Loucy (cell line): ENCODE results near the gene SAMD5.

Experiments used
- H2AFZ ChIP-seq: fragments of 200-600 bp; sonication (generic); 2 replicates; pipeline ENCODE4 v1.6.0; 2016; ENCODE audit warnings: antibody characterized with exemption, mild to moderate bottlenecking, low read length, moderate library complexity
- H3F3A ChIP-seq: fragments of 200-600 bp; 2 replicates; pipeline ENCODE4 v1.6.0; 2016; ENCODE audit warnings: antibody characterized with exemption, low read depth, mild to moderate bottlenecking
- H3K27me3 ChIP-seq: fragments of 200-600 bp; sonication (generic); 2 replicates; pipeline ENCODE4 v1.6.1; 2014; ENCODE audit warnings: low read length, mild to moderate bottlenecking; ENCODE audit not compliant: insufficient read depth, poor library complexity, severe bottlenecking
- H3K36me3 ChIP-seq: fragments of 200-600 bp; sonication (generic); 2 replicates; pipeline ENCODE4 v1.6.1; 2016; ENCODE audit warnings: low read length; ENCODE audit not compliant: insufficient read depth
- H3K4me1 ChIP-seq: fragments of 200-600 bp; sonication (generic); 2 replicates; pipeline ENCODE4 v1.5.1; 2014; ENCODE audit warnings: low read length, mild to moderate bottlenecking; ENCODE audit not compliant: insufficient read depth, poor library complexity, severe bottlenecking
- H3K4me2 ChIP-seq: fragments of 200-600 bp; sonication (generic); 2 replicates; pipeline ENCODE4 v1.6.0; 2014; ENCODE audit warnings: antibody characterized with exemption, low read length, low read depth, mild to moderate bottlenecking; ENCODE audit not compliant: poor library complexity, severe bottlenecking
- H3K4me3 ChIP-seq: fragments of 200-600 bp; sonication (generic); 2 replicates; pipeline ENCODE4 v1.5.1; 2014; ENCODE audit warnings: low read length, mild to moderate bottlenecking, mixed read lengths; ENCODE audit not compliant: poor library complexity, severe bottlenecking
- H3K79me2 ChIP-seq: fragments of 200-600 bp; sonication (generic); 2 replicates; pipeline ENCODE4 v1.6.1; 2014; ENCODE audit warnings: low read length; ENCODE audit not compliant: insufficient read depth
- H3K9ac ChIP-seq: fragments of 200-600 bp; sonication (generic); 2 replicates; pipeline ENCODE4 v1.6.0; 2014; ENCODE audit warnings: mild to moderate bottlenecking, low read depth, low read length, moderate library complexity; ENCODE audit not compliant: poor library complexity, severe bottlenecking
- H3K9me2 ChIP-seq: fragments of 200-600 bp; sonication (generic); replicated peaks from 2 replicates; pipeline ENCODE4 v1.6.1; 2016; ENCODE audit warnings: low read depth, low read length, mixed read lengths
- H3K9me3 ChIP-seq: fragments of 200-600 bp; sonication (generic); 2 replicates; pipeline ENCODE4 v1.6.1; 2014; ENCODE audit warnings: mild to moderate bottlenecking, antibody characterized with exemption, low read length, low read depth; ENCODE audit not compliant: insufficient read depth
- H4K20me1 ChIP-seq: fragments of 200-600 bp; sonication (generic); 2 replicates; pipeline ENCODE4 v1.6.0; 2014; ENCODE audit warnings: antibody characterized with exemption, low read length, mild to moderate bottlenecking; ENCODE audit not compliant: insufficient read depth, poor library complexity, severe bottlenecking
- CTCF ChIP-seq: fragments of 200-600 bp; sonication (generic); conservative IDR thresholded peaks from 2 replicates; pipeline ENCODE4 v1.5.1; 2014; ENCODE audit warnings: mild to moderate bottlenecking, antibody characterized with exemption, low read length
- EZH2phosphoT487 ChIP-seq: fragments of 200-600 bp; IDR thresholded peaks from 2 replicates; pipeline ENCODE4 v1.6.1; 2018; ENCODE audit warnings: antibody characterized with exemption, mild to moderate bottlenecking, moderate library complexity, borderline replicate concordance

The SAMD5 gene

GRCh38 chr6:147467428-147467827, 41.1 kb upstream of the SAMD5 start:
- H3K36me3 ChIP-seq = no peaks in the 10 kb centered on the region
- TF ChIP-seq CTCF = no peak
- no peak for TF ChIP-seq EZH2phosphoT487
- no peaks in the 10 kb centered on the region for H3K9me2 ChIP-seq
- no peaks in the 10 kb centered on the region for H3K9me3 ChIP-seq
- no peaks in the 10 kb centered on the region for H3F3A ChIP-seq
- no peak overlapping the region for H3K4me2 ChIP-seq
- no peaks in the 10 kb centered on the region for H4K20me1 ChIP-seq
- H3K79me2 ChIP-seq = no peaks in the 10 kb centered on the region
- H2AFZ ChIP-seq = no peak overlapping the region; the same call in 1 of the 2 replicates
- H3K4me3 ChIP-seq = no peak overlapping the region
- H3K9ac ChIP-seq = no peak overlapping the region
- no peaks in the 10 kb centered on the region for H3K27me3 ChIP-seq
- peaks cover 14% of the 10 kb centered on the region for H3K4me1 ChIP-seq

- H3K27me3 ChIP-seq = no peaks in the 10 kb centered on the region
- no peak overlapping the region for H3K4me2 ChIP-seq
- H3K36me3 ChIP-seq = no peaks in the 10 kb centered on the region
- no peaks in the 10 kb centered on the region for H4K20me1 ChIP-seq
- no peak overlapping the region for H3K4me3 ChIP-seq
- H3K9me3 ChIP-seq = no peaks in the 10 kb centered on the region
- peak overlapping the region; percentile 7; the same call in 1 of the 2 replicates for H2AFZ ChIP-seq
- H3K4me1 ChIP-seq = peaks cover 14% of the 10 kb centered on the region
- H3K9me2 ChIP-seq = no peaks in the 10 kb centered on the region
- no peaks in the 10 kb centered on the region for H3F3A ChIP-seq
- TF ChIP-seq CTCF = no peak
- no peak for TF ChIP-seq EZH2phosphoT487
- H3K79me2 ChIP-seq = no peaks in the 10 kb centered on the region
- no peak overlapping the region for H3K9ac ChIP-seq
Observed at GRCh38 chr6:147467886-147468285, 40.6 kb upstream of the SAMD5 start.

- no peaks in the 10 kb centered on the region for H3F3A ChIP-seq
- no peaks in the 10 kb centered on the region for H3K79me2 ChIP-seq
- no peaks in the 10 kb centered on the region for H3K36me3 ChIP-seq
- no peaks in the 10 kb centered on the region for H4K20me1 ChIP-seq
- no peak overlapping the region for H3K4me3 ChIP-seq
- peaks cover 14% of the 10 kb centered on the region for H3K4me1 ChIP-seq
- peak; percentile 38 for TF ChIP-seq CTCF
- no peak for TF ChIP-seq EZH2phosphoT487
- no peak overlapping the region for H3K9ac ChIP-seq
- no peaks in the 10 kb centered on the region for H3K9me2 ChIP-seq
- peak overlapping the region; percentile 6 for H3K4me2 ChIP-seq
- no peaks in the 10 kb centered on the region for H3K27me3 ChIP-seq
- peak overlapping the region; percentile 75 for H2AFZ ChIP-seq
- H3K9me3 ChIP-seq = no peaks in the 10 kb centered on the region; the same call in 1 of the 2 replicates
Observed at GRCh38 chr6:147468634-147469033, 39.9 kb upstream of the SAMD5 start.
